ENCODE measurements around the gene POMGNT1.
"Not testable (repeated sequence)": the region's sequence is repeated elsewhere in the genome, so short reads cannot be mapped to it uniquely, and the experiment has no call there.

POMGNT1 gene

GRCh38 chr1:46197964-46198811, at the start of gene POMGNT1:
POMGNT1 (minus strand) TSS chr1:46198434; CDS start chr1:46197821, 613 bp downstream.
- peak; percentile 49 for DNase-seq

- DNase-seq: peak; percentile 97
Measured at GRCh38 chr1:46247436-46248121, 49.3 kb upstream of the POMGNT1 start, which contains the start of gene RAD54L. RAD54L (plus strand) TSS chr1:46247763; CDS start chr1:46248406, 643 bp downstream.

GRCh38 chr1:46246548-46247435, 48.6 kb upstream of the POMGNT1 start:
- peak; percentile 28 for DNase-seq

- DNase-seq: not testable (repeated sequence)
Measured at GRCh38 chr1:46246136-46246535, 47.9 kb upstream of the POMGNT1 start.

- DNase-seq: peak; percentile 12
Measured at GRCh38 chr1:46244656-46245371, 46.6 kb upstream of the POMGNT1 start.

- DNase-seq: not testable (repeated sequence)
Measured at GRCh38 chr1:46243831-46244230, 45.6 kb upstream of the POMGNT1 start.

GRCh38 chr1:46242918-46243317, 44.7 kb upstream of the POMGNT1 start:
- no peak for DNase-seq

- not testable (repeated sequence) for DNase-seq
Measured at GRCh38 chr1:46241733-46242132, 43.5 kb upstream of the POMGNT1 start.

GRCh38 chr1:46238865-46239264, 40.6 kb upstream of the POMGNT1 start:
- not testable (repeated sequence) for DNase-seq

GRCh38 chr1:46236882-46237281, 38.6 kb upstream of the POMGNT1 start:
- DNase-seq: no peak

GRCh38 chr1:46231231-46231630, 33.0 kb upstream of the POMGNT1 start:
- DNase-seq: not testable (repeated sequence)

- no peak for DNase-seq
Measured at GRCh38 chr1:46224966-46225365, 26.7 kb upstream of the POMGNT1 start.

GRCh38 chr1:46223472-46223943, 25.3 kb upstream of the POMGNT1 start:
- DNase-seq: peak; percentile 77

- not testable (repeated sequence) for DNase-seq
Measured at GRCh38 chr1:46223055-46223454, 24.8 kb upstream of the POMGNT1 start.

- DNase-seq: no peak
Measured at GRCh38 chr1:46221749-46222148, 23.5 kb upstream of the POMGNT1 start.

GRCh38 chr1:46220808-46221207, 22.6 kb upstream of the POMGNT1 start:
- no peak for DNase-seq

GRCh38 chr1:46219551-46220520, 21.6 kb upstream of the POMGNT1 start:
- DNase-seq: peak; percentile 42

GRCh38 chr1:46218443-46218842, 20.2 kb upstream of the POMGNT1 start:
- peak; percentile 79 for DNase-seq

GRCh38 chr1:46215504-46215903, 17.3 kb upstream of the POMGNT1 start:
- DNase-seq: no peak

- no peak for DNase-seq
Measured at GRCh38 chr1:46211051-46211450, 12.8 kb upstream of the POMGNT1 start.

GRCh38 chr1:46210561-46210960, 12.3 kb upstream of the POMGNT1 start:
- DNase-seq: no peak

All from NCI-H1436 (cell line).